Measurements from ENCODE around the gene NLRP7. TPM values are rescaled to one million over a fixed set of nuclear protein-coding genes. Genes with fewer than 3 reads are reported as not detected.

The NLRP7 gene
- total and polyA plus RNA-seq, 2 of the 4 experiments (the other 2 are of a cell fraction), result not detected

DNA sequence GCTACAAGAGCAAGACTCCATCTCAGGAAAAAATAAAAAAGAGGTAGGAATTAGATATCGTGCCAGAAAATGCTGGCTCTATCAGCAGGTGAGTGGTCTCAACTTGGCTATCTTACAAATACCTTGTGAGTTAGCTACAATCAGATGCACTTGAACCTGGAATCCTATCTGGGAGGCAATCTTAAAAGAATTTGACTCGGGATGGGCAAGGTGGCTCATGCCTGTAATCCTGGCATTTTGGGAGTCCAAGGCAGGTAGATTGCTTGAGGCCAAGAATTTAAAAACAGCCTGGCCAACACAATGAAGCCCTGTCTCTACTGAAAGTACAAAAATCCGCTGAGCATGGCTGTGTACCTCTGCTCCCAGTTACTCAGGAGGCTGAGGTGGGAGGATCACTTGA, 48.2 kb upstream of the NLRP7 start:
- no peaks in the 10 kb centered on the region for H3K27me3 ChIP-seq (ENCODE audit: control insufficient read depth, insufficient read depth, low read length)
- no peak overlapping the region for H2AK9ac ChIP-seq (replicated peaks; ENCODE audit: low read depth, low read length, poor library complexity)
- no peak overlapping the region for H2BK15ac ChIP-seq (ENCODE audit: low read depth, low read length)
- H3K56ac ChIP-seq (ENCODE audit: extremely low read depth, insufficient read depth, low read length), result no peak overlapping the region
- H4K20me1 ChIP-seq (ENCODE audit: insufficient read depth, low read length), result no peaks in the 10 kb centered on the region
- ATAC-seq (ENCODE audit: low read depth) (no peak), DNase-seq (no peak)
- WGBS, 2 experiments (ENCODE audit: extremely low coverage in 2 of 2, insufficient read length in 1 of 2), result no CpG with 5 or more reads among the region's 3 CpGs
- CTCF ChIA-PET, result no interaction called here
- no peak overlapping the region for H3K23ac ChIP-seq (ENCODE audit: low read depth, low read length)
- POLR2A ChIA-PET (ENCODE audit: unreplicated experiment), result no interaction called here
- dilution Hi-C loops (cut with HindIII; ENCODE audit: low sequenced_read_pairs, unreplicated experiment) (no loop called here), intact Hi-C loops (cut with micrococcal nuclease) (no loop called here), in situ Hi-C loops (cut with MboI; ENCODE audit: low sequenced_read_pairs) (no loop called here)
- BruUV-seq (replicated peaks), result no TSS peak
- H3K4me3 ChIP-seq (ENCODE audit: insufficient read depth, low read depth, low read length), result no peak overlapping the region
- H2AFZ ChIP-seq (replicated peaks; ENCODE audit: low read length, poor library complexity), result no peak overlapping the region
- no peak overlapping the region for H4K5ac ChIP-seq (ENCODE audit: low read depth, low read length)
- no peaks in the 10 kb centered on the region for H3K4me1 ChIP-seq (ENCODE audit: control insufficient read depth, insufficient read depth, low read length)
- no peak overlapping the region for H2BK120ac ChIP-seq (ENCODE audit: low read depth, low read length)
- peaks cover 20% of the 10 kb centered on the region for H3K9me3 ChIP-seq (ENCODE audit: control insufficient read depth, insufficient read depth, low read length)
- no peak overlapping the region for H2AK5ac ChIP-seq (ENCODE audit: low read depth, low read length)
- no peaks in the 10 kb centered on the region for H3K9me1 ChIP-seq (ENCODE audit: insufficient read depth, low read length)
- H2BK5ac ChIP-seq (ENCODE audit: low read depth, low read length, poor library complexity, severe bottlenecking), result no peak overlapping the region
- H3K27ac ChIP-seq (ENCODE audit: insufficient read depth, low read length), result no peak overlapping the region
- H4K8ac ChIP-seq (ENCODE audit: low read depth in 2 of 2, low read length in 2 of 2), result no peak overlapping the region
- H3K18ac ChIP-seq (ENCODE audit: low read depth, low read length), result no peak overlapping the region
- TF ChIP-seq MAFK (IDR thresholded peaks at IDR 0.05; ENCODE audit: low read depth, low read length) (no peak), FOS (IDR thresholded peaks at IDR 0.05; ENCODE audit: low read depth, low read length) (no peak), POLR2A (IDR thresholded peaks at IDR 0.05; ENCODE audit: low read depth, low read length) (no peak), SMC3 (IDR thresholded peaks at IDR 0.05; ENCODE audit: low read depth, low read length) (no peak), MXI1 (IDR thresholded peaks at IDR 0.05; ENCODE audit: borderline replicate concordance, low read depth, low read length) (no peak), BHLHE40 (IDR thresholded peaks at IDR 0.05; ENCODE audit: low read depth, low read length) (no peak), CHD1 (IDR thresholded peaks at IDR 0.05; ENCODE audit: low read depth, low read length) (no peak), MAZ (IDR thresholded peaks at IDR 0.05; ENCODE audit: borderline replicate concordance, low read depth, low read length) (no peak), NFE2L2 (IDR thresholded peaks at IDR 0.05; ENCODE audit: low read depth, low read length) (no peak), CTCF (conservative IDR thresholded peaks at IDR 0.05; ENCODE audit: low read depth, low read length) (no peak), RFX5 (IDR thresholded peaks at IDR 0.05; ENCODE audit: low read depth, low read length) (no peak), RAD21 (IDR thresholded peaks at IDR 0.05; ENCODE audit: low read length) (no peak)
- TF ChIP-seq, protein P1, sequence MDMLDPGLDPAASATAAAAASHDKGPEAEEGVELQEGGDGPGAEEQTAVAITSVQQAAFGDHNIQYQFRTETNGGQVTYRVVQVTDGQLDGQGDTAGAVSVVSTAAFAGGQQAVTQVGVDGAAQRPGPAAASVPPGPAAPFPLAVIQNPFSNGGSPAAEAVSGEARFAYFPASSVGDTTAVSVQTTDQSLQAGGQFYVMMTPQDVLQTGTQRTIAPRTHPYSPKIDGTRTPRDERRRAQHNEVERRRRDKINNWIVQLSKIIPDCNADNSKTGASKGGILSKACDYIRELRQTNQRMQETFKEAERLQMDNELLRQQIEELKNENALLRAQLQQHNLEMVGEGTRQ (IDR thresholded peaks at IDR 0.05; ENCODE audit: low read depth, low read length), result no peak
- no peak overlapping the region for H3K4me2 ChIP-seq (ENCODE audit: low read depth, low read length)
- H3K4ac ChIP-seq (ENCODE audit: low read depth, low read length), result no peak overlapping the region
- no peaks in the 10 kb centered on the region for H3K79me1 ChIP-seq (ENCODE audit: low read depth in 1 of 2, low read length in 2 of 2)
- no peaks in the 10 kb centered on the region for H3K36me3 ChIP-seq (ENCODE audit: control insufficient read depth, insufficient read depth, low read length)
- no peak overlapping the region for H2BK20ac ChIP-seq (ENCODE audit: low read depth, low read length)
- no peak overlapping the region for H4K91ac ChIP-seq (ENCODE audit: insufficient read depth, low read depth, low read length)
- no peak overlapping the region for H3K9ac ChIP-seq (ENCODE audit: low read depth, low read length)
- no peak overlapping the region for H3K14ac ChIP-seq (replicated peaks; ENCODE audit: low read depth, low read length)

Measured in IMR-90 (cell line).